Measurements from ENCODE around the gene PRR20G.

The PRR20G gene

GRCh38 chr3:127235706-127236105 lies 52.1 kb downstream of the PRR20G start:
- H3K4me3 Mint-ChIP-seq, result no peak overlapping the region
- DNase-seq (no peak), ATAC-seq (no peak)
- H3K27me3 Mint-ChIP-seq, result peaks cover 6% of the 10 kb centered on the region
- H3K27ac Mint-ChIP-seq, result no peak overlapping the region
- no peaks in the 10 kb centered on the region for H3K4me1 Mint-ChIP-seq
- peaks cover 14 to 24% of the 10 kb centered on the region in 2 donors for H3K9me3 Mint-ChIP-seq

- no peak for DNase-seq
- Mint-ChIP-seq H3K27me3 (peaks cover 10% of the 10 kb centered on the region), H3K4me3 (no peak overlapping the region), H3K27ac (no peak overlapping the region), H3K4me1 (no peaks in the 10 kb centered on the region), H3K9me3 (peaks cover 10 to 17% of the 10 kb centered on the region in 2 donors)
- no peak for ATAC-seq
These were observed 53.1 kb downstream of the PRR20G start for GRCh38 chr3:127234778-127235177.

Data from stimulated activated naive CD8-positive, alpha-beta T cell treated with anti-CD3 and anti-CD28 coated beads, Interleukin-15, amount 100 ng/mL, for 72 hours (primary cell).